NCI-H2171 treated with DMSO at 0.1 percent for 48 hours (cell line): ENCODE measurements around the gene ZNF324B.
A peak's percentile ranks its signal among the peaks of the same experiment; 100 is the strongest.
"Not testable (repeated sequence)": the region's sequence is repeated elsewhere in the genome, so short reads cannot be mapped to it uniquely, and the experiment has no call there.

Experiments
- DNase-seq: peaks from one replicate; lab custom pipeline; 2025; lab: John Stamatoyannopoulos, UW

The ZNF324B gene

DNA sequence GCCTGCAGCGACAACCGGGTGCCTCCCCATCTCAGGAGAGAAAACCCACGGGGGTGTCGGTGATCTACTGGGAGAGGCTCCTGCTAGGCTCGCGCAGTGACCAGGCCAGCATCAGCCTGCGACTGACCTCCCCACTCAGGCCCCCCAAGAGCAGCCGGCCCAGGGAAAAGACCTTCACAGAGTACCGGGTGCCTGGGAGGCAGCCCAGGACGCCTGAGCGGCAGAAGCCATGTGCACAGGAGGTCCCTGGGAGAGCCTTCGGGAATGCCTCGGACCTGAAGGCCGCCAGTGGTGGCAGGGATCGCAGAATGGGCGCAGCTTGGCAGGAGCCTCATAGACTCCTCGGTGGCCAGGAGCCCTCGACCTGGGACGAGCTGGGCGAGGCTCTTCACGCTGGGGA, 3.9 kb downstream of the ZNF324B start:
- DNase-seq, result no peak

DNA sequence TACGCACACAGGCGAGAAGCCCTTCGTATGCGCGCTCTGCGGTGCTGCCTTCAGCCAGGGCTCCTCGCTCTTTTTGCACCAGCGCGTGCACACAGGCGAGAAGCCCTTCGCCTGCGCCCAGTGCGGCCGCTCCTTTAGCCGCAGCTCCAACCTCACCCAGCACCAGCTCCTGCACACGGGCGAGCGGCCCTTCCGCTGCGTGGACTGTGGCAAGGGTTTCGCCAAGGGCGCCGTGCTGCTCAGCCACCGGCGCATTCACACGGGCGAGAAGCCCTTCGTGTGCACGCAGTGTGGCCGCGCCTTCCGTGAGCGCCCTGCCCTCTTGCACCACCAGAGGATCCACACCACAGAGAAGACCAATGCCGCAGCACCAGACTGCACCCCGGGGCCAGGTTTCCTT, 4.7 kb downstream of the ZNF324B start:
- DNase-seq, result no peak

DNA sequence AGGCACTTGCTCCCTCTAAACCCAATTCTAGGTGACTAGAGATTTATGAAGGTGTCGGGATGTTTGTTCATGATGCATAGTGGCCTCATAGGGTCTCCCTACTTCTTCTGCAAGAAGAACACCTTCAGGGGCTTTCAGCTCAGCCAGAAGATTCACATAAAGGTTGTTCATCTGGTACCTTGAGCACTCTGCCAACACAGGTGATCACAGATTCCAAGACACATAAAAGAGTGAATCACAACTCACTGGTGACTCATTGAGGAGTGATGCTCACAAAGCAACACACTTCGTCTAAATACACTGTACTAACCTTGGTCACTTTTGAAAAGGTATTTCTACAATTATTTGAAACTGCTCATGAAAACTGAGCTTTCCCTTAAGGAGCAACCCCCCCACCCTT, 8.6 kb downstream of the ZNF324B start:
- no peak for DNase-seq

DNA sequence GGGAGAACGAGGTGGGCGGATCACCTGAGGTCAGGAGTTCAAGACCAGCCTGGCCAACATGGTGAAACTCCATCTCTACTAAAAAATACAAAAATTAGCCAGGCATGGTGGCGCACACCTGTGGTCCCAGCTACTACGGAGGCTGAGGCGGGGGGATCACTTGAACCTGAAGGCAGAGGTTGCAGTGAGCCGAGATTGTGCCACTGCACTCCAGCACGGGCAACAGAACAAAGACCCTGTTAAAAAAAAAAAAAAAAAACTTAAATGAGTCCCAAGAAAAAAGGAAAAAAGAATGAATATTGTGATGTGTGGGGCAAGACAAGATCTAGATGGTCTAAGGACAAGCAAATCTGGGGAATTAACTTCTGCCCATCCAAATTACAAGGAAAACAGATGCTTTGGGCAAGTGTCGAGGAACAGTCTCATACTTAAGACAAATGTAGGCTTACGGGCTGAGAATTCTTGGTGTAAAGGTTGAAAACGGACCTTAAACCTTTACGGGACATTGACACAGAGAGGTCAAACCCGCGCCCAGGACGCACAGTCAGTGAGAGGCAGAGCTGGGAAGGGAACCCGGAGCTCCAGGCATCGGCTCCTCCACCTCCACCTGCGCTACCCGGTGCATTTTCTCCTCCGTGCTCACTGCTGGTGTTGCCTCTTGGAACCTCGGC, 14.8 kb downstream of the ZNF324B start:
- DNase-seq, result no peak

DNA sequence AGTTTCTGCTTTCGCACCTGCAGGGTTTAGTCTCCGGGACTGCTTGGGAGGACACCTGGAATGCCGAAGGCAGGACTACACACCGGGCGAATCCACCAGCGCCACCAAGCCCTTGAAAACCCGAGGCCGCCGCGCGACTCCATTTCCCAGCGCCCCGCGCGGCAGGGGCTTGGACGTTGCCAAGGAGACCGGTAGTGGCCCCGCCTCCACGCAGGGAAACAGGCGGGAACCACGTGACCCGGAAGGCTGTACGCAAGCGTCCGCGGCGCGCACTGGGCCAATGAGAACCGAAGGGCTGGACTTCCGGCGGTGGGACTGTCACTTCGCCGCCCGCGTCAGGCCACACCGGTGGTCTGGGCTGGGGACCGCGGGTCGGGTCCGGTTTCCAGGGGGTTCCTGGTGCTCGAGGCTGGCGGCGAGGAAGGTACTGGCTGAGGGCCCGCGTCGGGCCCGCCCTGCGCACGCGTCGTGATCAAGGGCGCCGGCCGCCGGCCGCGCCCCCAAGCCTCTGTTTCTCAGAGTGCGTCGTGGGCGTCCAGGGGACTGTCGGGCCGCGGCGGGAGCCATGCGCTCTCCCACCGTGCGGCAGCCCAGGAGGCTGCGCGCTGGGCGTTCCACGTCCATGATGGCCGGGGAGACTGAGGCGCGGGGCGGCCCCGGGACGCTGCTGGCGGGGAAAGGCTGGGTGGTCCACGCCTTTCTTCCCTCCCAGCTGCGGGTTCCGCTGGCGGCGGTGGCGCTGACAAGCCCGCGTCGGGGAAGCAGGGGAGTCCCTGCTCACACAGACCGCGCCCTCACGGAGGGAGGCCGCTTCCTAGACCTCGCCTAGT, 15.6 kb downstream of the ZNF324B start, which contains the start of gene ZNF324:
Gene ZNF324 (plus strand): TSS at position 321 of the 830 bp plus-strand sequence. CDS start 2,106 bp downstream, outside the sequence.
- DNase-seq, result peak; percentile 95

DNA sequence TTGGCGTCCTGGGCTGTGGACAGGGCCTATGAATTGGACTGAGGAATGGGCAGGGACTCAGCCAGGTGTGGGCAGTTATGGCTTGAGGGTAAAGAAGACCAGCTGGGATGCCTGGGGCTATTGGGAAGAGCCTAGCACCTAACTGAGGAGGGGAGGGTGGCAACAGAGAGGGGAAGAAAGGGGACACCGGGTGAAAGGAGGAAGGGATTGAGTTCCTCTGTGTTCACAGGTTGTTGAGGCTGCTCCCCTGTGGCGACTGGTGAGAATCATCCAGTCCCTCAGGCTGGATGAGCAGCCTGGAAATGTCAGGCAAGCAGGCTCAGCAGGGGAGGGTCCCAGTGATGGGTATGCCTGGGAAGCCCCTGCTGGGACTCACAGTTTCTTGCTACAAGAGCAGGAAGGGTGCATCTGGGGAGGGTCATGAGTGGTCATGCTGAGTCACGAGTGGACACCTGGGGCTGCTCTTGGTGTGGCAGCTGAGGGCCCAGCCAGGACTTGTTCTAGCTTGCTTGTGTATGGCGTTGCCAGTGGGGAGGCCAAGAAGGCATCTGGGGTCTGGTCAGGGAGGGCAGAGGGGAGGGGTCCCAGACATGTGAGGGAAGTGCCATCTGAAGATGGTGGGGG, 16.9 kb downstream of the ZNF324B start:
- DNase-seq, result no peak

DNA sequence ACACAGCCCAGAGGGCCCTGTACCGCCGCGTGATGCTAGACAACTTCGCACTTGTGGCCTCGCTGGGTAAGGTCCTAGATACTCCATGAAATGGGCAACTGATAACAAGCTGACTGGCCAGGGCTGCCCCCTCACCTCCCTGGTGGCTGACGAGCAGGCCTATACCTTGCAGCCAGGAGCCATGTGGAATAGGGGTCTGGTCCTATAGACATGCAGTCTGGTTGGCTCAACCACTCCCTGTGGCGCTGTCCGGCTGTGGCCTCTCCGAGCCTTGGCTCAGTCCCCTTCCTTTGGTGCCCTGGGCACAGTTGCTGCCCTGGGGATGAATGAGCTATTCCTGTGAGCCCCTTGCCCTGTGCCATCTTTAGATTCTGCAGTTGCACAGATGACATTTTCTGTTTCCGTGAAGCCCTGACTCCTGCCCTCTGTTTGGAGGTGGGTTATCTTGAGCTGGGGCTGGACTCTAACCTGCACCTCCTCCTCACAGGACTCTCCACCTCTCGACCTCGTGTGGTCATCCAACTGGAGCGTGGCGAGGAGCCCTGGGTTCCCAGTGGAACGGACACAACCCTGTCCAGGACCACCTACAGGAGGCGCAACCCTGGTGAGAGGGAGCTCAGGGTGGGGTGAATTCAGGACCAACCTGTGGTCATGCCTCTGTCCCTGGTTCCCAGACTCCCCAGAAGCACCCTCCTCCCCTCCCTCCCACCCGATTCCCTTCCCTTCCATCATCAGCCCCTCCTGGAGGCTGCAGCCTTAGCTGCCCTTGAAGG, 18.0 kb downstream of the ZNF324B start:
- DNase-seq, result no peak

DNA sequence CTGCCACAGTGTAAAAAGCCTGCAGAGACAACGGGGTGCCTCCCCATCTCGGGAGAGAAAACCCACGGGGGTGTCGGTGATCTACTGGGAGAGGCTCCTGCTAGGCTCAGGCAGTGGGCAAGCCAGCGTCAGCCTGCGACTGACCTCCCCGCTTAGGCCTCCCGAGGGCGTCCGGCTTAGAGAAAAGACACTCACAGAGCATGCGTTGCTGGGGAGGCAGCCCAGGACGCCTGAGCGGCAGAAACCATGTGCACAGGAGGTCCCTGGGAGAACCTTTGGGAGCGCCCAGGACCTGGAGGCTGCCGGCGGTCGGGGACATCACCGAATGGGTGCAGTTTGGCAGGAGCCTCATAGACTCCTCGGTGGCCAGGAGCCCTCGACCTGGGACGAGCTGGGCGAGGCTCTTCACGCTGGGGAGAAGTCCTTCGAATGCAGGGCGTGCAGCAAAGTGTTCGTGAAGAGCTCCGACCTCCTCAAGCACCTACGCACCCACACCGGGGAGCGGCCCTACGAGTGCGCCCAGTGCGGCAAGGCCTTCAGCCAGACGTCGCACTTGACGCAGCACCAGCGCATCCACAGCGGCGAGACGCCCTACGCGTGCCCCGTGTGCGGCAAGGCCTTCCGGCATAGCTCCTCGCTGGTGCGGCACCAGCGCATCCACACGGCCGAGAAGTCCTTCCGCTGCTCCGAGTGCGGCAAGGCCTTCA, 19.6 kb downstream of the ZNF324B start:
- not testable (repeated sequence) for DNase-seq

DNA sequence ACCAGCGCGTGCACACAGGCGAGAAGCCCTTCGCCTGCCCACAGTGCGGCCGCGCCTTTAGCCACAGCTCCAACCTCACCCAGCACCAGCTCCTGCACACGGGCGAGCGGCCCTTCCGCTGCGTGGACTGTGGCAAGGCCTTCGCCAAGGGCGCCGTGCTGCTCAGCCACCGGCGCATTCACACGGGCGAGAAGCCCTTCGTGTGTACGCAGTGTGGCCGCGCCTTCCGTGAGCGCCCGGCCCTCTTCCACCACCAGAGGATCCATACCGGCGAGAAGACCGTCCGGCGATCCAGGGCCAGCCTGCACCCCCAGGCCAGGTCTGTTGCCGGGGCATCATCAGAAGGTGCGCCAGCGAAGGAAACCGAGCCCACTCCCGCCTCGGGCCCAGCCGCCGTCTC, 20.3 kb downstream of the ZNF324B start:
- DNase-seq, result no peak

DNA sequence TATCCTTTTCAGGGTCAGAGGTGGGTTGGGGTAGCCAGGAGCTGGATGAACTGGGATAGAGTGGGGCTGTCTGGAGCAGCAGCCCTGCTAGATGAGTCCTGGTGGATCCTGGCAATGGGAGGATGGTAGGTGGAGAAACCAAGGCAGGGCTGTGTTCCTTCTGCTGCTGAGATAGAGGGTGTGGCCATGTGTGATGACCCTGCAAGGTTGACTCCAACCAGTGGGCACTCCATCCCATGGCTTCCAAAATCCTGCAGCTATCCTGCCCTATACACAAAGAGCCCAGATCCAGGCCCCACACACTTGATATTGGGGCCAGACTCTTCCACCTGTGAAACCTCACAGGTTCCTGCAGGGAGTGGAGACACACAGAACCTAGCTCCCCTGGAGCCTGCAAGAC, 22.4 kb downstream of the ZNF324B start:
- no peak for DNase-seq

DNA sequence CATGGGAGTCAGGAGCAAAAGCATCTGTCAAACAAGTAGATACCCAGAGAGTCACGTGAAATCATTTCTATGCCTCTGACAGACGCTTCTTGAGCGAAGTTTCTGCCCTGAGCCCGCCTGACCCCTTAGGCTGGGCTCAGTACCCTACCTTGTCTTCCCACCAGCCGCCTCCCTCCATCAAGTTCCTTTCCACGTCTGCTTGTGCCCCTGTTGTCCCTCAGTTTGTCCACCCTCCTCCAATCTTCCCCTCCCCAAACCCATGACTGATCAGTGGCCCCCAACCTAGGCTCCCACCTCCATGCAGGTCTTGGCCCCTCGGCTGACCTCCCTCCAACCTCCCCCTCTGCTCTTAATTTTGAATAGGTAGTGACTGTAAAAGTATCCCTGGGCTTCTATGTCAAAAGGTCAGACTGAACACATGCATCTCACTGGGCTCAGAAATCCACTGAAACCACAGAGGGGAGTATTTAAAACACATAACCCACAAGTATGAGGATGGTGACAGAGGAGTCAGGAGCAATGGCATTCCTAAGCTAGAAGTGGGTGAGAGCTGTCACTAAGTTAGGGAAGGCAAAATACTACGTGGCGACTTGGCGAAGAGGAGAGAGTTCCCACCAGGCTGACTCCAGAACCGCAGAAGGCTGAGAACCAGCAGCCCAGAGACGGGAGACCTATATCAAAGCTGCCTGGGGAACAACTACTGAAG, 23.0 kb downstream of the ZNF324B start:
- no peak for DNase-seq

DNA sequence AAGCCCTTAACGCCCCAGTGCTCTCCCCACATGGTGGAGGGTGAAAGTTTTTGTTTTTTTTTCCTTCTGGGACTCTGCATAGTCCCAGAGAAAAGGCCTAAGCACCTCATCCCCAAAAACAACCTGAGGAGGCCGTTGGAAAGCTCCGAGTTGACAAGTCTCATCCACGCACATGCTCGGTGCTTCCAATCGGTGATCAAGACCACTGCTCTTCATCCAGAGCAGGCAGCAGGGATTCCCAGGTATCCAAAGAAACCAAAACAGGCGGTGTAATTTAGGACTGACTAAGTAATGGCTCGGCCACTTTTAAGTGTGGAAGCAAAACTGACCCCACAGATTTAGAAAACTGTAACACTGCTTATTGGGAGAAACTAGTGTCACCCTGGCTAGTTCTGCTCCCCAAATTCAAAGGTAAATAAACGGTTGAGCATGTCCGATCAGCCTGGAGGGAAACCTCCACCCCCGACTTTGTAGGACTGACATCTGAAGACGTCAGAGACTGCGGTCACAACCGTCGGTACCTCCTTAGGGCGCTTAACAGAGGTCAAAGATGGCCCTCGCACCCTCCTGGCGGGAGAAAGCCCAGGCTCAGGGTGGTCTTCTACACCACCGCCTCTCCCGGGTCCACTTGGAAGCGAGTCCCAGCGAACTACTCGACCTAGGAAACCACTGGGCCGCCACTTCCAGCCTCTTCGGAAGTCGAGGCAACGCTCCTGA, 23.7 kb downstream of the ZNF324B start:
- DNase-seq, result no peak

DNA sequence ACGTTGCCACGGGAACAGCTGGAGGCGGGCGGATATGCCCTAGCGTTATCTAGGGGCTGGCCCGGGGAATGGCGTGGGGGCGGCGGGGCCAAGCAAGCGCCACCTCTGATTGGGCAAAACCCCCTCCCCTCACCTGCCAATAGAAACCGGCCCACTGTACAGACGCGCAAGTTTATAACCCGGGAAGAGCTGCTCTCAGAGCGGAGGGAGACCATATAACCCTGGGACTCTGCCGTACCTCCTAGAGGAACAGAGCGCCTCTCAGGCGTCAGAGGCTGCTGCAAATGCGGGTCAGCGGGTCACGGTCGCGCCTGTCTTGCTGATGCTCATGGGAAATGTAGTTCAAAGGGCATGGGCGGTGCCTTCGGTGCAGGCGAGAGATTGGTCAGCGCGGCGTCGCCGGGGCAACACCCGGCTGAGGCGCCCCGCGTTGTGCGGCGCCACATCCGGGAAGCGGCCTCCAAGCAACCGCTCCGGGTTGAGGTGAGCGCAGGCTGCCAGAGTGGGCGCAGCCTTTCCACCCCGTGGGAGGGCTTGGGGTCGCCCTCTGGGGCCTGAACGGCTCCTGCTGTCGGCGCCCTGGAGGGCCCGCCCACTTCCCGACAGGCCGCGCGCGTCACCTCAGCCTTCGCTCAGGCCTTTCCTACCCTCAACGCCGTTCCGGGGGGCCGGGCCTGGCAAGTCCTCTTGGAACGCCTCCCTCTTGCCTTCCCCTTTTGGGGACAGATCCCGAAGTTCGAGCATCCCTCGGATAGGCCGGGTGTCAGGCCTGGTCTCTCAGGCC, 24.5 kb downstream of the ZNF324B start, which contains the start of gene ZNF446:
Gene ZNF446 (plus strand): TSS at position 639 of the 784 bp plus-strand sequence. CDS start 867 bp downstream, outside the sequence.
- DNase-seq, result peak; percentile 96

DNA sequence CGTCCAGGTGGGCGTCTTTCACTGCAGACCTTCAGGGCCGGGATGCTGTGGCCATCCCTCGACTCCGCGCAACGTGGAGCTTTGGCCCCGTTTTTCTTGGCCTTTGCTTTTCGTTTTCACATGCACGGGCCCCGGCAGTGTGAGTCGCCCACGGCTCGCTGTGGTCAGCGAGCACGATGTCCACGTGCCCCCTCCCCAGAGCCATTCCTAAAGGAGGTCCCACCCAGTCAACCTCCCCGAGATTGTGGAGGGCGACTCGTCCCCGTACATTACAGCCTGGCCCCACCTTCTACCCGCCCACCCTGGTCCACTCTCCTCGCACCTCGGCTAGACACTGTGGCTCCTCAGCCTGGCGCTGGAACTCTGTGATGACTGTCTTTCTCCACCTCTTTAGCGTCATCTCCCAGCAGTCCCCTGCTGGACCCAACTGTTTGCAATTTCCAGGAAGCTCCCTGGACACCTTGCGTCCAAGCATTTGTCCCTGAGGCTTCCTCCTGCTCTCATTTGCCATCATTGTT, 25.1 kb downstream of the ZNF324B start:
- DNase-seq, result no peak

DNA sequence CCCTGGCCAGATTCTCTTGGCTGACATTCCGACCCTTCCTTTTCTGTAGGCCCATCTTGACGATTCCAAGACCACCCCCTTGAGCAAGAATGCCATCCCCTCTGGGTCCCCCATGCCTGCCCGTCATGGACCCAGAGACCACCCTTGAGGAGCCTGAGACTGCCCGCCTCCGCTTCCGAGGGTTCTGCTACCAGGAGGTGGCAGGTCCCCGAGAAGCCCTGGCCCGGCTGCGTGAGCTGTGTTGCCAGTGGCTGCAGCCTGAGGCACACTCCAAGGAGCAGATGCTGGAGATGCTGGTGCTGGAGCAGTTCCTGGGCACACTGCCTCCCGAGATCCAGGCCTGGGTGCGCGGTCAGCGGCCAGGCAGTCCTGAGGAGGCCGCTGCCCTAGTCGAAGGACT, 25.7 kb downstream of the ZNF324B start:
- no peak for DNase-seq

DNA sequence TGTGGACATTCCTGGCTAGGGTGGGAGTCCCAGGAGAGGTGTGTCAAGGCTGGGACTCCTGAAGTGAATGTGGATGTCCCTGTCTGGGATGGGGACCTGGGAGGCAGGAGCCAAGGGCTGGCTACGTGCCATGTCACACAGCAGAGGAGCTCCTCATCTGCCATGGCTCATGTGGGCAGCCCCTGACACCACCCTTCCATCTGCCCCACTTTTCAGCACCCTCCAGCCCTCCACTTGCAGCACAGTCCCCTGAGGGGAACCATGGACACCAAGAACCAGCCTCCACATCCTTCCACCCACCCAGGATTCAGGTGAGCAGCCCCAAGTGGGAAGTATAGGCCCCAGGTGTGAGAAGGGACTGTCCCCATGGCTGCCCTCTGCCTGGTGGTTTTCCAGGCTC, 26.4 kb downstream of the ZNF324B start:
- no peak for DNase-seq

DNA sequence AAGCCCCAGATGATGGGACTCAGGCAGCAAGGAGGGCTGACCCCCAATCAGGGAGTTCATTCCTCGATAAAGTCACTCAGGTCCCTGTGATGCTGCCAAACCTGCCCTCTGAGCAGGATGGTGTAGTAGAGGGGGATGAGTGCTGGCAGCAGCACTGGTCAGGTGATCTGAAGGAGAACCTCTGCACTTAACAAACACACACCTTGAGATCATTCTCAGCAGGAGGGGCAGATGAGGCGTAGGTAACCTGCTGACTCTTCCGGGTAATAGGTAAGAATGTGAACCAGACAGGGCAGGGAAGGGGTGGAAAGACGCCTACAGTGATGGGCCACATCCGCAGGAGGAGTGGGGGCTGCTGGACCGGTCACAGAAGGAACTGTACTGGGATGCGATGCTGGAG, 27.9 kb downstream of the ZNF324B start:
- DNase-seq, result no peak

DNA sequence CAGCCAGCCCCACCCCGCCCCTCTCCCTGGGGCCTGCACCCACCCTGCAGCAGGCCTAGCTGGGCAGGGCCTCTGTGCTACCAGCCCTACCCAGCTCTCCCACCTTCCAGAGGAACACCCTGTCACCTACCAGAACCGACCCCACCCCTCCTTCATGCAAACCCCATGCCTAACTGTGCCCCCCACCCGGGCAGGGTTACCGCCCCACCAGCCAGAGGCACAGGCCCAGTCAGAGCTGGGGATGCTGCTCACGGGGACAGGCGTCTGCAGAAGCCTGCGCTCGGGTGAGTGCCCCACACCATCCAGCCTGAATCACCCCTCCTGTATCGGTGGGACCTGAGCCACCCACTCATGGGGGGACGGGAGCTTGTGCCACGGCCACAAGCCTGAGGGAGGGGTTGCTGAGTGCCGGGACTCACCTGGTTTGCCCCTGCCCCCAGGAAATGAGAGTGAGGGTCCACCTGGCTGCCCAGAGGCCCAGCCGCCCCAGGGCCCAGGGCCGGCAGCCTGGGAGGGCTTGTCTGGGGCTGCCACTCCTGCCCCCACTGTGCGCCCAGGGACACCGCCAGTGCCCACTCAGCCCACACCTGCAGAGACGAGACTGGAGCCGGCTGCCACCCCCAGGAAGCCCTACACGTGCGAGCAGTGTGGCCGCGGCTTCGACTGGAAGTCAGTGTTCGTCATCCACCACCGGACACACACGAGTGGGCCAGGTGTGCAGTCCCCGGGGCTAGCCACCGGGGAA, 28.5 kb downstream of the ZNF324B start:
- DNase-seq, result no peak
